ENCODE results near the gene IL15RA.

IL15RA gene

DNA sequence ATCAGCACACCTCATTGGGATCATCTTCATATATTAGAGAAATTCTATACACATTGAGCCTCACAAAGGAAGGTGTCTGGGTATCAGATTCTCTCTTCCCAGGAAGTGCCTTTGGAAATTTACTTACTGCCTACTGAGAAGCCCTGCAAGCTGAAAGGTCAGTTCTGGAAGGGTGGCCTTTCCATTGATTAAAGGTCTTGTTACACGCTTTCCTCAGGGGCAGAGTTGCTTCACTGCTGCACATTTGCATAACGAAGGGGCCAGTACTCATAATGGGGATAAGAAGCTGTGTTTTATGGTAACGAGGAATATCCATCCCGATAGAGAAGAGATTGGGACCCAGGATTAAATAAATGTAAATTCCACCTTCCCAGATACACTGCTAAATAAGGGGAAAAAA lies 19.4 kb upstream of the IL15RA start:
- in situ Hi-C loops (cut with HindIII; ENCODE audit: low sequenced_read_pairs) = no loop called here
- TF ChIP-seq, protein P1, sequence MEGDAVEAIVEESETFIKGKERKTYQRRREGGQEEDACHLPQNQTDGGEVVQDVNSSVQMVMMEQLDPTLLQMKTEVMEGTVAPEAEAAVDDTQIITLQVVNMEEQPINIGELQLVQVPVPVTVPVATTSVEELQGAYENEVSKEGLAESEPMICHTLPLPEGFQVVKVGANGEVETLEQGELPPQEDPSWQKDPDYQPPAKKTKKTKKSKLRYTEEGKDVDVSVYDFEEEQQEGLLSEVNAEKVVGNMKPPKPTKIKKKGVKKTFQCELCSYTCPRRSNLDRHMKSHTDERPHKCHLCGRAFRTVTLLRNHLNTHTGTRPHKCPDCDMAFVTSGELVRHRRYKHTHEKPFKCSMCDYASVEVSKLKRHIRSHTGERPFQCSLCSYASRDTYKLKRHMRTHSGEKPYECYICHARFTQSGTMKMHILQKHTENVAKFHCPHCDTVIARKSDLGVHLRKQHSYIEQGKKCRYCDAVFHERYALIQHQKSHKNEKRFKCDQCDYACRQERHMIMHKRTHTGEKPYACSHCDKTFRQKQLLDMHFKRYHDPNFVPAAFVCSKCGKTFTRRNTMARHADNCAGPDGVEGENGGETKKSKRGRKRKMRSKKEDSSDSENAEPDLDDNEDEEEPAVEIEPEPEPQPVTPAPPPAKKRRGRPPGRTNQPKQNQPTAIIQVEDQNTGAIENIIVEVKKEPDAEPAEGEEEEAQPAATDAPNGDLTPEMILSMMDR (IDR thresholded peaks at IDR 0.05; ENCODE audit: low read depth, low read length, missing control alignments) = no peak
- no peak for DNase-seq (ENCODE audit: low read depth)
- no peak overlapping the region for H3K4me3 ChIP-seq (ENCODE audit: low read depth, low read length)

DNA sequence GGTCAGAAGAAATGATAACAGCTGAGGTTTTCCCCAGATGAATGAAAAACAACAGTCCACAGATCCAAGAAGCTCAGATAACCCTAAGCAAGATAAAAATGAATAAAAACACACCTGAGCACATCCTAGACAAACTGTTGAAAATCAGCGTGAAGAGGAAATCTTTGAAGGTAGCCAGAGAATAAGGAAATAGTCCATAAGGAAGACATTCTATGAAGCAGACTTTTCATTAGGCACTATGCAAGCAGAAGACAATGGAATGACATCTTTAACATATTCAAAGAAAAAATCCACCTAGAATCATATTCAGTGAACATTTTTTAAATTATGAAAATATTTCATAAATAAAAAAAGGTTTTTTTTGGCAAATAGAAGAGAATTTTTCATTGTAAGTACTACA lies 15.1 kb upstream of the IL15RA start:
- DNase-seq (ENCODE audit: low read depth) = no peak
- no peak overlapping the region for H3K4me3 ChIP-seq (ENCODE audit: low read depth, low read length)
- in situ Hi-C loops (cut with HindIII; ENCODE audit: low sequenced_read_pairs) = no loop called here
- TF ChIP-seq, protein P1 (IDR thresholded peaks at IDR 0.05; ENCODE audit: low read depth, low read length, missing control alignments) = no peak

DNA sequence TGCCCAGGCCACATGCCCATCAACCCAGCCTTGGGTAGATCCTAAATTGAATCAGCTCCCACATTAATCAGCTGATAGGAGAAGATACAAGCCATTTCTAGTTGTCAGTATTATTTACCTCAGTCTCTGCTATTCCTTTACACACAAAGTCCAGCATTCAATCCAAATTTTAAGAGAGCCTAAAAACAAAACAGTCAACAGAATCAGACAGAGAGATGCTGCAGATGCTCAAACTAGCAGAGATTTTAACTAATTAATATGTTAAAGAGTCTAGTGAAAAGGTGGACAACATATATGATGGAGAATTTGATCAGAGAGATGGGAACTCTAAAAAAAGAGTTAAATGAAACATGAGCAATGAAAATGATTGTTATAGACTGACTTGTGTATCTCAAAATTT lies 14.4 kb upstream of the IL15RA start:
- no peak overlapping the region for H3K4me3 ChIP-seq (ENCODE audit: low read depth, low read length)
- no peak for DNase-seq (ENCODE audit: low read depth)
- in situ Hi-C loops (cut with HindIII; ENCODE audit: low sequenced_read_pairs) = no loop called here
- TF ChIP-seq, protein P1 (IDR thresholded peaks at IDR 0.05; ENCODE audit: low read depth, low read length, missing control alignments) = no peak

DNA sequence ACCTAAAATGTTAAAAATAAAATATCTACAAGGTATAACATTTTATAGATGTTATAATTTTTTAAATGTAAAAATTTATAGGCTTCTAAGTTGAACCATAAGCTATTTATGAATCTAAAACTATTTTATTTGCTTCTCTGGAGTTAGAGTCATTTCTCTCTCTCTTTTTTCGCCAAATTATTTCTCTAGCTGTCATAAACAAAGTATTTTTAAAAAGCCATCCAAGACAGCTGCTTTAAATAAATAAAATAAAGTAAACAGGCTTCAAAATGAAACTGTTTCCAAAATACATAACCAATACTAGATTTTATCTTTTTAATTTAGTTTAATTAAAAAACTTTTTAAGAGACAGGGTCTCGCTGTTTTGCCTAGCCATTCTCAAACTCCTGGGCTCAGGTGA lies 12.4 kb upstream of the IL15RA start:
- TF ChIP-seq, protein P1 (IDR thresholded peaks at IDR 0.05; ENCODE audit: low read depth, low read length, missing control alignments) = no peak

DNA sequence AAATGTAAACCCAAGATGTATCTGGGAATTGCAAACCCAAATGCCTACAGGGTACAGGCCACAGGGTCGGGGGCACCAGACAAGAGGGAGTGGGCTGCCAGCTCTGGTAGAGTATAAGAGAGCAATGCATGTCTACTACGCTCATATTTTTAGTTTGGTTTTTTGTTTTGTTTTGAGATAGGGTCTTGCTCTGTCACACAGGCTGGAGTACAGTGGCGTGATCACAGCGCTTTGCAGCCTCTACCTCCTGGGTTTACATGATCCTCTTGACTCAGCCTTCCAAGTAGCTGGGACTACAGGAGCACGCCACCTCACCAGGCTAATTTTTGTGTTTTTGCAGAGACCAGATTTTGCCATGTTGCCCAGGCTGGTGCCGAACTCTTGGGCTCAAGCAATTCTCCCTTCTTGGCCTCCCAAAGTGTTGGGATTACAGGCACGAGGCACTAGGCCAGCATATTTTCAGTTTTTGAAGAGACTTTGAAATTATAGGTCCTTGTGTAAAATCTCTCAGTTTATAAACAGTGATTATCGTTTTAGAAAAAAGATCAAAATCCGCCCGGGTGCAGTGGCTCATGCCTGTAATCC lies 11.1 kb upstream of the IL15RA start:
- in situ Hi-C loops (cut with HindIII; ENCODE audit: low sequenced_read_pairs) = no loop called here
- no peak overlapping the region for H3K4me3 ChIP-seq (ENCODE audit: low read depth, low read length)
- DNase-seq (ENCODE audit: low read depth) = no peak
- TF ChIP-seq, protein P1 (IDR thresholded peaks at IDR 0.05; ENCODE audit: low read depth, low read length, missing control alignments) = no peak

More for the DNA sequence above, 12.4 kb upstream of the IL15RA start:
- H3K4me3 ChIP-seq (ENCODE audit: low read depth, low read length) = no peak overlapping the region
- no peak for DNase-seq (ENCODE audit: low read depth)
- in situ Hi-C loops (cut with HindIII; ENCODE audit: low sequenced_read_pairs) = no loop called here

DNA sequence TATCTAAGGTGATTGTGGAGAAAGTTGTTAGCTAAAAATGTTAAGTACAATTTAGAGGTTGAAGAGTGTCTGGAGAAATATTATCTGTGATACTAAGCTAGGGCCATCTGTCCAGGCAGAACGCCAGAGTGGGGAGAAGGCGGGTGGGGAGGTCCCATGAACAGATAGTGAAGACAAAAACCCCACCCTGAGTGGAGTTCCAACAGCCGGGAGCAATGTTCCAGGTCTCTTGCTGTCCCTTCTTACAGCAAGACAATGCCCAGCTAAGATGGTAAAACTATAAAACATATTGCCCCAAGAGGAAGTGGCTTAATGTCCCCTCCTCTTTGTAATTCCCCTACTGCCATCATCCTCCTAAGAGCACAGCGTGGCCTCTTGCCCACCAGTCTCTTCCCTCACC lies 10.4 kb upstream of the IL15RA start:
- TF ChIP-seq, protein P1 (IDR thresholded peaks at IDR 0.05; ENCODE audit: low read depth, low read length, missing control alignments) = no peak
- DNase-seq (ENCODE audit: low read depth) = no peak
- no peak overlapping the region for H3K4me3 ChIP-seq (ENCODE audit: low read depth, low read length)
- in situ Hi-C loops (cut with HindIII; ENCODE audit: low sequenced_read_pairs) = no loop called here

Data from astrocyte of the cerebellum (primary cell).